NB4 (cell line): ENCODE data around the gene ALG3.

Source experiments
- DNase-seq: peaks from one replicate; pipeline ENCODE4 v3.0.0; 2010; ENCODE audit warnings: low read depth
- H3K4me3 ChIP-seq: one replicate; pipeline ENCODE4 v1.5.1; 2011; ENCODE audit warnings: mild to moderate bottlenecking, low read depth, low read length, moderate library complexity
- CTCF ChIP-seq: IDR thresholded peaks from one replicate; pipeline ENCODE4 v1.5.1; 2012; ENCODE audit warnings: low read depth, low read length
- MAX ChIP-seq: IDR thresholded peaks from 2 replicates; pipeline ENCODE4 v1.6.1; 2011; ENCODE audit warnings: low read depth, low read length
- MYC ChIP-seq: IDR thresholded peaks from 2 replicates; pipeline ENCODE4 v1.6.1; 2011; ENCODE audit warnings: low read depth, low read length
- POLR2A ChIP-seq: IDR thresholded peaks from 2 replicates; pipeline ENCODE4 v1.6.1; 2011; ENCODE audit warnings: mild to moderate bottlenecking; ENCODE audit not compliant: insufficient read length; ENCODE audit errors: extremely low read depth

Gene ALG3

GRCh38 chr3:184261270-184261853 lies 12.6 kb upstream of the ALG3 start, which contains the start of gene CAMK2N2:
Gene CAMK2N2 (minus strand): TSS chr3:184261553. CDS start chr3:184261285, 268 bp downstream.
- TF ChIP-seq MAX (peak; percentile 58; the same call in 1 of the 2 replicates), POLR2A (no peak)
- peak; percentile 69 for DNase-seq
- H3K4me3 ChIP-seq, result peak within 1 kb of the TSS; percentile 53

GRCh38 chr3:184260724-184261269 lies 12.0 kb upstream of the ALG3 start:
- H3K4me3 ChIP-seq, result no peak overlapping the region
- peak; percentile 23 for DNase-seq
- no peak for TF ChIP-seq CTCF
- TF ChIP-seq MYC, result no peak
- no peak for TF ChIP-seq POLR2A
- no peak for TF ChIP-seq MAX

GRCh38 chr3:184259878-184260723 lies 11.3 kb upstream of the ALG3 start:
- TF ChIP-seq MYC, result no peak
- TF ChIP-seq MAX, result no peak
- TF ChIP-seq CTCF, result no peak
- peak; percentile 14 for TF ChIP-seq POLR2A
- no peak overlapping the region for H3K4me3 ChIP-seq
- peak; percentile 59 for DNase-seq

- no peak for DNase-seq
- TF ChIP-seq POLR2A, result no peak
- no peak for TF ChIP-seq MYC
- no peak for TF ChIP-seq MAX
- no peak for TF ChIP-seq CTCF
- H3K4me3 ChIP-seq, result no peak overlapping the region
Observed at GRCh38 chr3:184259396-184259877, 10.7 kb upstream of the ALG3 start.

GRCh38 chr3:184258926-184259325 lies 10.2 kb upstream of the ALG3 start:
- DNase-seq, result no peak
- TF ChIP-seq MYC (no peak), POLR2A (no peak), MAX (no peak), CTCF (no peak)
- H3K4me3 ChIP-seq, result no peak overlapping the region
